Measurements from ENCODE around the gene MLN.

MLN gene

GRCh38 chr6:33761581-33761921, 42.3 kb downstream of the MLN start:
- Histone ChIP-seq H3K4me3 (ENCODE audit: low read depth, low read length, poor library complexity, severe bottlenecking) (no peak overlapping the region), H4K20me1 (ENCODE audit: insufficient read depth, low read length) (no peaks in the 10 kb centered on the region), H3K27me3 (ENCODE audit: insufficient read depth, low read length) (peaks cover 6% of the 10 kb centered on the region), H3F3A (ENCODE audit: insufficient read depth, low read length) (no peaks in the 10 kb centered on the region), H3K4me2 (ENCODE audit: low read length) (no peak overlapping the region), H3K4me1 (ENCODE audit: insufficient read depth, low read length, severe bottlenecking) (no peaks in the 10 kb centered on the region), H3K36me3 (ENCODE audit: insufficient read depth, low read length) (no peaks in the 10 kb centered on the region), H3K9ac (ENCODE audit: low read length) (no peak overlapping the region), H3K9me3 (ENCODE audit: low read length) (no peaks in the 10 kb centered on the region), H2AFZ (ENCODE audit: low read length) (no peak overlapping the region), H3K27ac (ENCODE audit: low read depth, low read length, poor library complexity, severe bottlenecking) (no peak overlapping the region), H3K79me2 (ENCODE audit: insufficient read depth, low read length) (no peaks in the 10 kb centered on the region), H3K9me2 (ENCODE audit: low read depth, low read length) (no peaks in the 10 kb centered on the region)
- TF ChIP-seq EZH2 (IDR thresholded peaks at IDR 0.05; ENCODE audit: borderline replicate concordance, low read length) (no peak), CTCF (IDR thresholded peaks at IDR 0.05; ENCODE audit: low read length) (no peak)

GRCh38 chr6:33759887-33760629, 43.7 kb downstream of the MLN start:
- Histone ChIP-seq H3K27me3 (ENCODE audit: insufficient read depth, low read length) (peaks cover 6% of the 10 kb centered on the region; the same call in 1 of the 2 replicates), H3K4me3 (ENCODE audit: low read depth, low read length, poor library complexity, severe bottlenecking) (no peak overlapping the region), H3K9ac (ENCODE audit: low read length) (no peak overlapping the region), H3F3A (ENCODE audit: insufficient read depth, low read length) (no peaks in the 10 kb centered on the region), H3K9me3 (ENCODE audit: low read length) (no peaks in the 10 kb centered on the region), H3K4me1 (ENCODE audit: insufficient read depth, low read length, severe bottlenecking) (no peaks in the 10 kb centered on the region), H3K79me2 (ENCODE audit: insufficient read depth, low read length) (no peaks in the 10 kb centered on the region), H3K27ac (ENCODE audit: low read depth, low read length, poor library complexity, severe bottlenecking) (no peak overlapping the region), H3K9me2 (ENCODE audit: low read depth, low read length) (no peaks in the 10 kb centered on the region), H2AFZ (ENCODE audit: low read length) (no peak overlapping the region), H4K20me1 (ENCODE audit: insufficient read depth, low read length) (no peaks in the 10 kb centered on the region), H3K4me2 (ENCODE audit: low read length) (no peak overlapping the region), H3K36me3 (ENCODE audit: insufficient read depth, low read length) (no peaks in the 10 kb centered on the region)
- no peak for TF ChIP-seq CTCF (IDR thresholded peaks at IDR 0.05; ENCODE audit: low read length)
- TF ChIP-seq EZH2 (IDR thresholded peaks at IDR 0.05; ENCODE audit: borderline replicate concordance, low read length), result no peak

- no peak overlapping the region for H3K4me3 ChIP-seq (ENCODE audit: low read depth, low read length, poor library complexity, severe bottlenecking)
- no peak overlapping the region for H3K27ac ChIP-seq (ENCODE audit: low read depth, low read length, poor library complexity, severe bottlenecking)
- TF ChIP-seq CTCF (IDR thresholded peaks at IDR 0.05; ENCODE audit: low read length) (no peak), EZH2 (IDR thresholded peaks at IDR 0.05; ENCODE audit: borderline replicate concordance, low read length) (no peak)
- H3K79me2 ChIP-seq (ENCODE audit: insufficient read depth, low read length), result no peaks in the 10 kb centered on the region
- H3K9ac ChIP-seq (ENCODE audit: low read length), result no peak overlapping the region
- H3K9me3 ChIP-seq (ENCODE audit: low read length), result no peaks in the 10 kb centered on the region
- H2AFZ ChIP-seq (ENCODE audit: low read length), result no peak overlapping the region
- no peaks in the 10 kb centered on the region for H4K20me1 ChIP-seq (ENCODE audit: insufficient read depth, low read length)
- no peaks in the 10 kb centered on the region for H3K9me2 ChIP-seq (ENCODE audit: low read depth, low read length)
- no peaks in the 10 kb centered on the region for H3F3A ChIP-seq (ENCODE audit: insufficient read depth, low read length)
- peaks cover 6% of the 10 kb centered on the region for H3K27me3 ChIP-seq (ENCODE audit: insufficient read depth, low read length)
- no peaks in the 10 kb centered on the region for H3K4me1 ChIP-seq (ENCODE audit: insufficient read depth, low read length, severe bottlenecking)
- H3K4me2 ChIP-seq (ENCODE audit: low read length), result no peak overlapping the region
- H3K36me3 ChIP-seq (ENCODE audit: insufficient read depth, low read length), result no peaks in the 10 kb centered on the region
Measured at GRCh38 chr6:33758815-33759216, 45.0 kb downstream of the MLN start.
